Liver (tissue), 9 donors: ENCODE data around the gene THRB. TPM values are rescaled to one million over a fixed set of nuclear protein-coding genes. Genes with fewer than 3 reads are reported as not detected.

Experiments
- DNase-seq: peaks from one replicate; pipeline ENCODE4 v3.0.0-alpha.2; 2017; ENCODE audit warnings: low spot score
- H3K27ac ChIP-seq, 2 donors: one replicate each; pipeline ENCODE4 v1.7.0; 2013; ENCODE audit warnings: inconsistent platforms in 2 of 2, low read length in 2 of 2, control low read depth in 1 of 2, low read depth in 1 of 2, mild to moderate bottlenecking in 1 of 2
- H3K27me3 ChIP-seq, 4 donors: one replicate each; pipeline versions ENCODE4 v1.6.1 to v1.7.0; 2013; ENCODE audit warnings: low read length in 3 of 4, inconsistent platforms in 1 of 4, mild to moderate bottlenecking in 1 of 4, moderate library complexity in 1 of 4; ENCODE audit not compliant: control insufficient read depth in 4 of 4, insufficient read depth in 4 of 4
- H3K36me3 ChIP-seq, 4 donors: one replicate each; pipeline versions ENCODE4 v1.6.1 to v1.7.0; 2013; ENCODE audit warnings: low read length in 3 of 4, mild to moderate bottlenecking in 3 of 4, low read depth in 1 of 4, moderate library complexity in 1 of 4; ENCODE audit not compliant: control insufficient read depth in 4 of 4, insufficient read depth in 3 of 4
- H3K4me1 ChIP-seq, 4 donors: one replicate each; pipeline versions ENCODE4 v1.6.1 to v1.7.0; 2013; ENCODE audit warnings: low read length in 3 of 4, mild to moderate bottlenecking in 3 of 4, moderate library complexity in 1 of 4; ENCODE audit not compliant: control insufficient read depth in 4 of 4, insufficient read depth in 4 of 4
- H3K4me3 ChIP-seq, 3 donors: one replicate each; pipeline versions ENCODE4 v1.6.1 to v1.7.0; 2013; ENCODE audit warnings: low read length in 3 of 3, control low read depth in 1 of 3, low read depth in 1 of 3, mild to moderate bottlenecking in 1 of 3
- H3K9ac ChIP-seq, 2 donors: one replicate each; pipeline ENCODE4 v1.7.0; 2013; ENCODE audit warnings: low read length in 2 of 2, mild to moderate bottlenecking in 2 of 2, moderate library complexity in 2 of 2, control low read depth in 1 of 2, low read depth in 1 of 2
- H3K9me3 ChIP-seq, 4 donors: one replicate each; pipeline versions ENCODE4 v1.6.1 to v1.7.0; 2013; ENCODE audit warnings: low read length in 3 of 4; ENCODE audit not compliant: control insufficient read depth in 4 of 4
- ATF3 ChIP-seq: IDR thresholded peaks from 2 replicates; pipeline ENCODE4 v1.6.1; 2016; ENCODE audit warnings: antibody characterized with exemption
- CTCF ChIP-seq: fragments of 150-350 bp; IDR thresholded peaks from 2 replicates; pipeline ENCODE4 v1.5.1; 2017; ENCODE audit warnings: improper control_type of control experiment, low read depth, low read length; ENCODE audit not compliant: missing input control
- EGR1 ChIP-seq, 2 donors: IDR thresholded peaks; 2 replicates each; pipeline ENCODE4 v1.6.1; 2016 to 2018; ENCODE audit warnings: antibody characterized with exemption in 2 of 2, low read depth in 2 of 2
- FOXA1 ChIP-seq: IDR thresholded peaks from 2 replicates; pipeline ENCODE4 v1.6.1; 2016; ENCODE audit warnings: antibody characterized with exemption
- FOXA2 ChIP-seq: IDR thresholded peaks from 2 replicates; pipeline ENCODE4 v1.6.1; 2016; ENCODE audit warnings: antibody characterized with exemption
- GABPA ChIP-seq, 2 donors: IDR thresholded peaks in 1 of 2; conservative IDR thresholded peaks in 1 of 2; 2 replicates each; pipeline ENCODE4 v1.6.1; 2016; ENCODE audit warnings: antibody characterized with exemption in 2 of 2, mild to moderate bottlenecking in 1 of 2, moderate library complexity in 1 of 2
- HNF4A ChIP-seq, 2 donors: conservative IDR thresholded peaks; 2 replicates each; pipeline ENCODE4 v1.6.1; 2016; ENCODE audit warnings: antibody characterized with exemption in 2 of 2, mild to moderate bottlenecking in 2 of 2
- HNF4G ChIP-seq: IDR thresholded peaks from 2 replicates; pipeline ENCODE4 v1.6.1; 2016; ENCODE audit warnings: antibody characterized with exemption
- JUND ChIP-seq, 2 donors: IDR thresholded peaks; 2 replicates each; pipeline ENCODE4 v1.6.1; 2016; ENCODE audit warnings: antibody characterized with exemption in 2 of 2
- MAX ChIP-seq: IDR thresholded peaks from 2 replicates; pipeline ENCODE4 v1.6.1; 2016; ENCODE audit warnings: antibody characterized with exemption
- NR2F2 ChIP-seq: IDR thresholded peaks from 2 replicates; pipeline ENCODE4 v1.6.1; 2016; ENCODE audit warnings: antibody characterized with exemption
- RAD21 ChIP-seq, 2 donors: IDR thresholded peaks; 2 replicates each; pipeline ENCODE4 v1.6.1; 2016; ENCODE audit warnings: antibody characterized with exemption in 2 of 2, mild to moderate bottlenecking in 2 of 2
- REST ChIP-seq: IDR thresholded peaks from 2 replicates; pipeline ENCODE4 v1.6.1; 2016; ENCODE audit warnings: antibody characterized with exemption, mild to moderate bottlenecking
- RXRA ChIP-seq, 2 donors: IDR thresholded peaks; 2 replicates each; pipeline ENCODE4 v1.6.1; 2017 to 2018; ENCODE audit warnings: antibody characterized with exemption in 2 of 2, mild to moderate bottlenecking in 1 of 2
- SP1 ChIP-seq: IDR thresholded peaks from 2 replicates; pipeline ENCODE4 v1.6.1; 2018; ENCODE audit warnings: antibody characterized with exemption, mild to moderate bottlenecking
- TAF1 ChIP-seq: conservative IDR thresholded peaks from 2 replicates; pipeline ENCODE4 v1.6.1; 2016; ENCODE audit warnings: antibody characterized with exemption, mild to moderate bottlenecking
- YY1 ChIP-seq: IDR thresholded peaks from 2 replicates; pipeline ENCODE4 v1.6.1; 2016; ENCODE audit warnings: antibody characterized with exemption, mild to moderate bottlenecking
- WGBS: extraction: QIAGEN DNeasy Blood & Tissue Kit; methylation state at CpG from one replicate; pipeline ENCODE4 v1.1.7; 2013; 5-methylcytosine and 5-hydroxymethylcytosine counted together
- polyA plus RNA-seq, 2 donors: library from polyadenylated mRNA; stranded (reverse) in 1 of 2; unstranded in 1 of 2; fragments of 200-250 nt in 1 of 2; fragments of >200 nt in 1 of 2; fragmentation: Nextera tagmentation in 1 of 2; extraction: Ambion mirVana in 1 of 2; gene quantifications; one replicate each; pipeline versions ENCODE4 v1.2.1 to v1.2.3, GENCODE V29; 2013 to 2015
- total RNA-seq, 2 donors: library from RNA; depleted of rRNA; stranded (reverse); fragments of >200 nt; gene quantifications; one replicate each; pipeline ENCODE4 v1.2.3, GENCODE V29; 2014
- donor health status: healthy.
- donor health status: healthy.
- donor health status: healthy.
- donor health status: healthy.
- donor health status: healthy.

Gene THRB
- total and polyA plus RNA-seq, 4 donors = 5.9 to 23.9 (median 9.3) TPM

GRCh38 chr3:24101676-24102168, 392.9 kb downstream of the THRB start (continued):
- TF ChIP-seq CTCF (no peak), JUND (IDR thresholded peaks at IDR 0.05) (no peak), TAF1 (no peak)

- Histone ChIP-seq H3K4me1 (peaks cover 0 to 14% (median 11%) of the 10 kb centered on the region in 4 donors), H3K9me3 (no peaks in the 10 kb centered on the region), H3K27ac (peak overlapping the region; percentile 53 to 83), H3K9ac (no peak overlapping the region), H3K36me3 (no peaks in the 10 kb centered on the region), H3K4me3 (peak overlapping the region in 1 of 3 donors; percentile 38), H3K27me3 (no peaks in the 10 kb centered on the region)
- WGBS = 44% methylated on average over 11 of the region's 11 CpGs
- no peak for TF ChIP-seq GABPA (IDR thresholded peaks at IDR 0.05 in 1 of 2, conservative IDR thresholded peaks at IDR 0.05 in 1 of 2)
- TF ChIP-seq RAD21 (IDR thresholded peaks at IDR 0.05) = peak; percentile 24 to 31
- TF ChIP-seq RXRA (IDR thresholded peaks at IDR 0.05) = peak; percentile 25 to 50
- TF ChIP-seq FOXA2 = no peak
- TF ChIP-seq SP1 = peak; percentile 84
- peak; percentile 31 for TF ChIP-seq MAX
- TF ChIP-seq CTCF = no peak
- peak; percentile 35 to 44 for TF ChIP-seq JUND (IDR thresholded peaks at IDR 0.05)
- TF ChIP-seq EGR1 (IDR thresholded peaks at IDR 0.05; ENCODE audit: low read depth in 2 of 2) = no peak
- TF ChIP-seq HNF4A (conservative IDR thresholded peaks at IDR 0.05) = peak; percentile 40 to 64
- TF ChIP-seq FOXA1 = no peak
- peak; percentile 92 for TF ChIP-seq ATF3
- TF ChIP-seq YY1 = peak; percentile 58
- peak; percentile 26 for TF ChIP-seq NR2F2
- TF ChIP-seq HNF4G = no peak
- no peak for TF ChIP-seq REST
- peak; percentile 59 for TF ChIP-seq TAF1
- no peak for DNase-seq
These were observed 393.8 kb downstream of the THRB start for GRCh38 chr3:24100696-24101402.
